ENCODE measurements around the gene SNORC.

SNORC gene

GRCh38 chr2:232888839-232889529 is 18.9 kb downstream of the SNORC start:
- TF ChIP-seq, protein P1, sequence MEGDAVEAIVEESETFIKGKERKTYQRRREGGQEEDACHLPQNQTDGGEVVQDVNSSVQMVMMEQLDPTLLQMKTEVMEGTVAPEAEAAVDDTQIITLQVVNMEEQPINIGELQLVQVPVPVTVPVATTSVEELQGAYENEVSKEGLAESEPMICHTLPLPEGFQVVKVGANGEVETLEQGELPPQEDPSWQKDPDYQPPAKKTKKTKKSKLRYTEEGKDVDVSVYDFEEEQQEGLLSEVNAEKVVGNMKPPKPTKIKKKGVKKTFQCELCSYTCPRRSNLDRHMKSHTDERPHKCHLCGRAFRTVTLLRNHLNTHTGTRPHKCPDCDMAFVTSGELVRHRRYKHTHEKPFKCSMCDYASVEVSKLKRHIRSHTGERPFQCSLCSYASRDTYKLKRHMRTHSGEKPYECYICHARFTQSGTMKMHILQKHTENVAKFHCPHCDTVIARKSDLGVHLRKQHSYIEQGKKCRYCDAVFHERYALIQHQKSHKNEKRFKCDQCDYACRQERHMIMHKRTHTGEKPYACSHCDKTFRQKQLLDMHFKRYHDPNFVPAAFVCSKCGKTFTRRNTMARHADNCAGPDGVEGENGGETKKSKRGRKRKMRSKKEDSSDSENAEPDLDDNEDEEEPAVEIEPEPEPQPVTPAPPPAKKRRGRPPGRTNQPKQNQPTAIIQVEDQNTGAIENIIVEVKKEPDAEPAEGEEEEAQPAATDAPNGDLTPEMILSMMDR (conservative IDR thresholded peaks at IDR 0.05) = no peak
- H3K27ac ChIP-seq = no peak overlapping the region

- TF ChIP-seq, protein P1 (conservative IDR thresholded peaks at IDR 0.05) = no peak
These were observed 19.9 kb downstream of the SNORC start for GRCh38 chr2:232889876-232890401.

DNA sequence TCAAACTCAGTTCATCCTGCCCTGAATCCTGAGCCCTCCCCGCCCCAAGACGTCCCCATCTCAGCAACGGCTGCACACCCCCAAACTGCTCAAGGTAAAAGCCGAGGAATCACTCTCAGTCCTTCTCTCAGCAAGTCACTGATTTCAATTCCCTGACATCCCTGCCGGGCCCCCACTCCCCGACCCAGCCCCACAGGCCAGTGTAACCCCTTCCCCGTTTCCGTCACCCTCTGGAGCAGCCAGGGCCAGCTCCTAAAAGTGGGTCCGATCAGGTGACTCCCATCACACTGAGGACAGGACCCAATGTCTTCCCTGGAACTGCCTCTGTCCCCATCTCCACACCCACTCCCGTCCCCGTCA is 20.5 kb downstream of the SNORC start:
- no peak overlapping the region for H3K27ac ChIP-seq
- TF ChIP-seq, protein P1 (conservative IDR thresholded peaks at IDR 0.05) = no peak

More at GRCh38 chr2:232889876-232890401, 19.9 kb downstream of the SNORC start:
- no peak overlapping the region for H3K27ac ChIP-seq

GRCh38 chr2:232890896-232891601 is 21.0 kb downstream of the SNORC start:
- TF ChIP-seq, protein P1 (conservative IDR thresholded peaks at IDR 0.05) = no peak
- peak overlapping the region; percentile 44; the same call in 1 of the 2 replicates for H3K27ac ChIP-seq

- peak overlapping the region; percentile 44; the same call in 1 of the 2 replicates for H3K27ac ChIP-seq
- TF ChIP-seq, protein P1 (conservative IDR thresholded peaks at IDR 0.05) = no peak
These were observed 21.6 kb downstream of the SNORC start for GRCh38 chr2:232891621-232892071.

DNA sequence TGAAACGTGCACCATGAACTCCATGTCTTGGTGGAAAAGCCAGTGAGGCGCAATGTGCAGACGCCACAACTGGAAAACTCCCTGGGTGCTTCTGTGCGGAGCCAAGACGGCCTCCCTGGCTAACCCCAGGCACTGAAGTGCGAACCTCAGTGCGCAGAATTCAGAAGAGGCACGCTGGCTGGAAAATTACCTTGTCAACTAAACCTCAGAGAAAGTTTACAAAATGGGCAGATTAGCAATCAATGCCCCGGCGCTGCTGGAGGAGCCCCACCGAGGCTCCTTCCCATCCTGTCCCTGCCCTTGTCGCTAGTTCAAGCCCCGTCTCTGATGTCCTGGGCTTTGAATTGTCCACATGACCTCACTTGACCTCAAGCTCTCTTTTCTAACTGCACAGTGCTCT is 22.2 kb downstream of the SNORC start:
- no peak overlapping the region for H3K27ac ChIP-seq
- TF ChIP-seq, protein P1 (conservative IDR thresholded peaks at IDR 0.05) = no peak

GRCh38 chr2:232892843-232893242 is 22.8 kb downstream of the SNORC start:
- no peak overlapping the region for H3K27ac ChIP-seq
- TF ChIP-seq, protein P1 (conservative IDR thresholded peaks at IDR 0.05) = no peak
